GM23338 (cell line): Measurements from ENCODE around the gene CSF1R. TPM values are rescaled to one million over a fixed set of nuclear protein-coding genes. Genes with fewer than 3 reads are reported as not detected.

ENCODE experiments used
- ATAC-seq: fragments of 200-7000 bp; cut with Tn5 transposase; 3 replicates; pipeline ENCODE4 v1.9.1; 2020
- DNase-seq: peaks from one replicate; pipeline ENCODE4 v3.0.0-alpha.2; 2015; ENCODE audit warnings: low spot score
- H2AFZ ChIP-seq: fragments of 200-600 bp; sonication (generic); 2 replicates; pipeline ENCODE4 v1.8.0; 2016; ENCODE audit warnings: antibody characterized with exemption, mild to moderate bottlenecking, moderate library complexity
- H3F3A ChIP-seq: fragments of 200-600 bp; sonication (generic); replicated peaks from 2 replicates; pipeline ENCODE4 v1.8.0; 2017; ENCODE audit warnings: antibody characterized with exemption, mixed run types, low read depth
- H3K27ac ChIP-seq: fragments of 200-600 bp; sonication (generic); 2 replicates; pipeline ENCODE4 v1.6.1; 2016; ENCODE audit warnings: low read depth
- H3K27me3 ChIP-seq: fragments of 200-600 bp; sonication (generic); 2 replicates; pipeline ENCODE4 v1.8.0; 2016; ENCODE audit warnings: mild to moderate bottlenecking, mixed run types, moderate library complexity; ENCODE audit not compliant: insufficient read depth
- H3K36me3 ChIP-seq: fragments of 200-600 bp; sonication (generic); 2 replicates; pipeline ENCODE4 v1.8.0; 2016; ENCODE audit warnings: mild to moderate bottlenecking; ENCODE audit not compliant: insufficient read depth
- H3K4me1 ChIP-seq: fragments of 200-600 bp; sonication (generic); 2 replicates; pipeline ENCODE4 v1.8.0; 2016; ENCODE audit warnings: mild to moderate bottlenecking, moderate library complexity; ENCODE audit not compliant: insufficient read depth
- H3K4me2 ChIP-seq: fragments of 200-600 bp; sonication (generic); 2 replicates; pipeline ENCODE4 v1.7.1; 2017; ENCODE audit warnings: mixed run types
- H3K4me3 ChIP-seq: fragments of 200-600 bp; sonication (generic); 2 replicates; pipeline ENCODE4 v1.6.1; 2016; ENCODE audit warnings: mixed run types
- H3K79me2 ChIP-seq: fragments of 200-600 bp; sonication (generic); replicated peaks from 2 replicates; pipeline ENCODE4 v1.8.0; 2017; ENCODE audit warnings: mild to moderate bottlenecking; ENCODE audit not compliant: insufficient read depth
- H3K9me2 ChIP-seq: fragments of 200-600 bp; sonication (generic); 2 replicates; pipeline ENCODE4 v1.8.0; 2017; ENCODE audit not compliant: insufficient read depth
- H4K20me1 ChIP-seq: fragments of 200-600 bp; sonication (generic); replicated peaks from 2 replicates; pipeline ENCODE4 v1.8.0; 2017; ENCODE audit warnings: mild to moderate bottlenecking; ENCODE audit not compliant: insufficient read depth
- H3K27ac Mint-ChIP-seq: 2 replicates; pipeline ENCODE4 v1.8.0; 2020; ENCODE audit warnings: inconsistent platforms, mild to moderate bottlenecking, moderate library complexity, mixed read lengths
- H3K27me3 Mint-ChIP-seq: 3 replicates; pipeline ENCODE4 v1.8.0; 2022; ENCODE audit warnings: low read depth, mild to moderate bottlenecking, moderate library complexity, mixed read lengths, inconsistent platforms; ENCODE audit not compliant: insufficient read depth, poor library complexity
- H3K36me3 Mint-ChIP-seq: 3 replicates; pipeline ENCODE4 v1.8.0; 2021; ENCODE audit warnings: low read depth, mild to moderate bottlenecking, inconsistent platforms, moderate library complexity, mixed read lengths
- H3K4me1 Mint-ChIP-seq: 3 replicates; pipeline ENCODE4 v1.8.0; 2020; ENCODE audit warnings: mild to moderate bottlenecking, inconsistent platforms, mixed read lengths
- H3K4me3 Mint-ChIP-seq: 3 replicates; pipeline ENCODE4 v1.8.0; 2021; ENCODE audit warnings: moderate library complexity, mild to moderate bottlenecking, inconsistent platforms, mixed read lengths
- H3K9me3 Mint-ChIP-seq: 3 replicates; pipeline ENCODE4 v1.8.0; 2020; ENCODE audit warnings: moderate library complexity, mild to moderate bottlenecking, inconsistent platforms, mixed read lengths
- CREB1 ChIP-seq: fragments of 250-450 bp; sonication (Bioruptor Pico); IDR thresholded peaks from 2 replicates; pipeline ENCODE4 v1.5.0; 2020; ENCODE audit warnings: low read depth, mild to moderate bottlenecking, moderate library complexity
- CTCF ChIP-seq, 2 experiments: fragments of 200-600 bp in 1 of 2; sonication (generic) in 1 of 2; conservative IDR thresholded peaks; 2 replicates each; pipeline versions ENCODE4 v1.5.1 to v1.6.1; 2016 to 2017; ENCODE audit warnings: antibody characterized with exemption in 2 of 2, low read depth in 2 of 2, mild to moderate bottlenecking in 2 of 2, moderate library complexity in 1 of 2
- EZH2 ChIP-seq: fragments of 200-600 bp; sonication (generic); IDR thresholded peaks from one replicate; pipeline ENCODE4 v1.8.0; 2017; ENCODE audit warnings: antibody characterized with exemption, mild to moderate bottlenecking, low read depth; ENCODE audit not compliant: unreplicated experiment
- EZH2phosphoT487 ChIP-seq: fragments of 200-600 bp; sonication (generic); IDR thresholded peaks from one replicate; pipeline ENCODE4 v1.8.1; 2018; ENCODE audit warnings: antibody characterized with exemption; ENCODE audit not compliant: unreplicated experiment
- JUNB ChIP-seq: IDR thresholded peaks from one replicate; pipeline ENCODE4 v1.6.1; 2016; ENCODE audit warnings: antibody characterized with exemption; ENCODE audit not compliant: unreplicated experiment
- NANOG ChIP-seq: IDR thresholded peaks from 2 replicates; pipeline ENCODE4 v1.6.1; 2016; ENCODE audit warnings: antibody characterized with exemption, borderline replicate concordance
- POLR2AphosphoS5 ChIP-seq: IDR thresholded peaks from 2 replicates; pipeline ENCODE4 v1.6.1; 2016; ENCODE audit warnings: antibody characterized with exemption, low read depth
- STAT1 ChIP-seq: IDR thresholded peaks from one replicate; pipeline ENCODE4 v1.6.1; 2016; ENCODE audit warnings: antibody characterized with exemption; ENCODE audit not compliant: unreplicated experiment
- ZNF114 ChIP-seq: fragments of 250-450 bp; sonication (Bioruptor Pico); IDR thresholded peaks from 2 replicates; pipeline ENCODE4 v1.5.0; 2020; ENCODE audit warnings: mild to moderate bottlenecking, moderate library complexity
- ZNF331 ChIP-seq: fragments of 250-450 bp; sonication (Bioruptor Pico); IDR thresholded peaks from 2 replicates; pipeline ENCODE4 v1.5.0; 2020; ENCODE audit warnings: low read depth, mild to moderate bottlenecking, moderate library complexity
- polyA plus RNA-seq: library from polyadenylated mRNA; unstranded; fragments of >200 nt; fragmentation: Nextera tagmentation; extraction: Ambion mirVana; gene quantifications from 2 replicates; pipeline ENCODE4 v1.2.1, GENCODE V29; 2016
- total RNA-seq: library from RNA; depleted of rRNA; stranded (reverse); fragments of >200 nt; shearing (Covaris generic); gene quantifications from 2 replicates; pipeline ENCODE4 v1.2.3, GENCODE V29; 2014
- TF ChIP-seq, protein P1 (sequence below): IDR thresholded peaks from 2 replicates; pipeline ENCODE4 v1.6.1; 2016; ENCODE audit warnings: antibody characterized with exemption
- TF ChIP-seq, protein P2 (sequence below): IDR thresholded peaks from one replicate; pipeline ENCODE4 v1.6.1; 2018; ENCODE audit warnings: antibody characterized with exemption; ENCODE audit not compliant: unreplicated experiment

CSF1R gene
- total and polyA plus RNA-seq, 2 experiments from 2014 or later = 0.21 TPM; not detected in 1

GRCh38 chr5:150035139-150035895, 51.0 kb downstream of the CSF1R start:
- H3K79me2 ChIP-seq = no peaks in the 10 kb centered on the region
- H3K27ac ChIP-seq = no peak overlapping the region
- ATAC-seq (no peak), DNase-seq (no peak)
- no peaks in the 10 kb centered on the region for H3K9me2 ChIP-seq
- Mint-ChIP-seq H3K4me3 (no peak overlapping the region), H3K27ac (no peak overlapping the region), H3K9me3 (no peaks in the 10 kb centered on the region), H3K36me3 (peaks cover 51% of the 10 kb centered on the region), H3K27me3 (no peaks in the 10 kb centered on the region), H3K4me1 (no peaks in the 10 kb centered on the region)
- H3K27me3 ChIP-seq = no peaks in the 10 kb centered on the region
- no peak overlapping the region for H3K4me3 ChIP-seq
- no peaks in the 10 kb centered on the region for H3F3A ChIP-seq
- no peak overlapping the region for H2AFZ ChIP-seq
- H3K4me2 ChIP-seq = no peak overlapping the region
- no peak for TF ChIP-seq CREB1 (CRISPR knock-in tag)
- peaks cover 48% of the 10 kb centered on the region for H3K36me3 ChIP-seq
- no peaks in the 10 kb centered on the region; the same call in 1 of the 2 replicates for H4K20me1 ChIP-seq
- H3K4me1 ChIP-seq = no peaks in the 10 kb centered on the region

DNA sequence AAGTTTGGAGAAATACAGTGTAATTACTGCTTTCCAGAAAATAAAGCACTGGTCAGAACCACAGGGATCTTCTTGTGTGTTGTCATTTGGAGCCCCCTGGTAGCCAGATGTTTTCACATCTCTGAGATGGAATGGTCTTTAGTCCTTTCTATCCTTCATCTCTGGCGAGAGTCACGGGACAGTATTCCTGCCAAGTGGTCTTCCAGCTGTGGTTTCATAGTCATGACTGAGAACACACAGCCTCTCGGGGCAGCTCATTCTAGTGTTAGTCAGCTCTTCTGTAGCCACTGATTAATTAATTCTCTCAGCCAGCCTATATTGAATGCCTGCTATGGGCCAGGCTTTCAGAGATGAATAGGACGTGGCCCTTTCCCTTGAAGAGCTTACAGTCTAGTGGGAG, 51.7 kb downstream of the CSF1R start:
- H3K4me3 Mint-ChIP-seq = no peak overlapping the region
- H3K4me2 ChIP-seq = no peak overlapping the region
- no peak for TF ChIP-seq JUNB
- TF ChIP-seq STAT1 = no peak
- no peak for TF ChIP-seq EZH2phosphoT487
- no peak for TF ChIP-seq CTCF (conservative IDR thresholded peaks at IDR 0.05; ENCODE audit: low read depth in 2 of 2)
- TF ChIP-seq, protein P1, sequence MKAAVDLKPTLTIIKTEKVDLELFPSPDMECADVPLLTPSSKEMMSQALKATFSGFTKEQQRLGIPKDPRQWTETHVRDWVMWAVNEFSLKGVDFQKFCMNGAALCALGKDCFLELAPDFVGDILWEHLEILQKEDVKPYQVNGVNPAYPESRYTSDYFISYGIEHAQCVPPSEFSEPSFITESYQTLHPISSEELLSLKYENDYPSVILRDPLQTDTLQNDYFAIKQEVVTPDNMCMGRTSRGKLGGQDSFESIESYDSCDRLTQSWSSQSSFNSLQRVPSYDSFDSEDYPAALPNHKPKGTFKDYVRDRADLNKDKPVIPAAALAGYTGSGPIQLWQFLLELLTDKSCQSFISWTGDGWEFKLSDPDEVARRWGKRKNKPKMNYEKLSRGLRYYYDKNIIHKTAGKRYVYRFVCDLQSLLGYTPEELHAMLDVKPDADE = no peak
- TF ChIP-seq EZH2 = no peak
- TF ChIP-seq, protein P2, sequence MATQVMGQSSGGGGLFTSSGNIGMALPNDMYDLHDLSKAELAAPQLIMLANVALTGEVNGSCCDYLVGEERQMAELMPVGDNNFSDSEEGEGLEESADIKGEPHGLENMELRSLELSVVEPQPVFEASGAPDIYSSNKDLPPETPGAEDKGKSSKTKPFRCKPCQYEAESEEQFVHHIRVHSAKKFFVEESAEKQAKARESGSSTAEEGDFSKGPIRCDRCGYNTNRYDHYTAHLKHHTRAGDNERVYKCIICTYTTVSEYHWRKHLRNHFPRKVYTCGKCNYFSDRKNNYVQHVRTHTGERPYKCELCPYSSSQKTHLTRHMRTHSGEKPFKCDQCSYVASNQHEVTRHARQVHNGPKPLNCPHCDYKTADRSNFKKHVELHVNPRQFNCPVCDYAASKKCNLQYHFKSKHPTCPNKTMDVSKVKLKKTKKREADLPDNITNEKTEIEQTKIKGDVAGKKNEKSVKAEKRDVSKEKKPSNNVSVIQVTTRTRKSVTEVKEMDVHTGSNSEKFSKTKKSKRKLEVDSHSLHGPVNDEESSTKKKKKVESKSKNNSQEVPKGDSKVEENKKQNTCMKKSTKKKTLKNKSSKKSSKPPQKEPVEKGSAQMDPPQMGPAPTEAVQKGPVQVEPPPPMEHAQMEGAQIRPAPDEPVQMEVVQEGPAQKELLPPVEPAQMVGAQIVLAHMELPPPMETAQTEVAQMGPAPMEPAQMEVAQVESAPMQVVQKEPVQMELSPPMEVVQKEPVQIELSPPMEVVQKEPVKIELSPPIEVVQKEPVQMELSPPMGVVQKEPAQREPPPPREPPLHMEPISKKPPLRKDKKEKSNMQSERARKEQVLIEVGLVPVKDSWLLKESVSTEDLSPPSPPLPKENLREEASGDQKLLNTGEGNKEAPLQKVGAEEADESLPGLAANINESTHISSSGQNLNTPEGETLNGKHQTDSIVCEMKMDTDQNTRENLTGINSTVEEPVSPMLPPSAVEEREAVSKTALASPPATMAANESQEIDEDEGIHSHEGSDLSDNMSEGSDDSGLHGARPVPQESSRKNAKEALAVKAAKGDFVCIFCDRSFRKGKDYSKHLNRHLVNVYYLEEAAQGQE = no peak
- no peak for TF ChIP-seq NANOG
- no peak for TF ChIP-seq POLR2AphosphoS5
- TF ChIP-seq ZNF114 = no peak
- TF ChIP-seq CREB1 (CRISPR knock-in tag) = no peak
- TF ChIP-seq ZNF331 (CRISPR knock-in tag) = no peak

More for the DNA sequence above, 51.7 kb downstream of the CSF1R start:
- Histone ChIP-seq H3K4me3 (no peak overlapping the region), H3K36me3 (peaks cover 52% of the 10 kb centered on the region), H3F3A (no peaks in the 10 kb centered on the region), H3K9me2 (no peaks in the 10 kb centered on the region), H3K4me1 (no peaks in the 10 kb centered on the region), H3K27me3 (no peaks in the 10 kb centered on the region), H3K79me2 (no peaks in the 10 kb centered on the region), H2AFZ (no peak overlapping the region), H3K27ac (no peak overlapping the region), H4K20me1 (no peaks in the 10 kb centered on the region; the same call in 1 of the 2 replicates)
- ATAC-seq (no peak), DNase-seq (no peak)
- Mint-ChIP-seq H3K36me3 (peaks cover 50% of the 10 kb centered on the region), H3K27ac (no peak overlapping the region), H3K9me3 (no peaks in the 10 kb centered on the region), H3K27me3 (no peaks in the 10 kb centered on the region), H3K4me1 (no peaks in the 10 kb centered on the region)
